Measurements from ENCODE around the gene TRMT44. TPM values are rescaled to one million over a fixed set of nuclear protein-coding genes. Genes with fewer than 3 reads are reported as not detected.

TRMT44 gene
- total and polyA plus RNA-seq, 2 donors (not counting 1 experiment from before 2014, with no cell fraction given): 13.3 to 37.4 TPM

- Mint-ChIP-seq H3K27me3 (no peaks in the 10 kb centered on the region), H3K9me3 (ENCODE audit: insufficient read depth) (no peaks in the 10 kb centered on the region), H3K27ac (no peak overlapping the region), H3K4me1 (peaks cover 2% of the 10 kb centered on the region), H3K4me3 (no peak overlapping the region)
- no peak for ATAC-seq (ENCODE audit: low read depth)
- Histone ChIP-seq H3K4me2 (replicated peaks; ENCODE audit: low read depth, low read length, poor library complexity, severe bottlenecking) (no peak overlapping the region), H4K20me1 (ENCODE audit: control insufficient read depth, insufficient read depth, low read length, poor library complexity, severe bottlenecking) (no peaks in the 10 kb centered on the region), H2AFZ (ENCODE audit: insufficient read depth, low read depth, low read length, poor library complexity, severe bottlenecking) (no peak overlapping the region), H3K9ac (ENCODE audit: low read length) (no peak overlapping the region), H3K4me1 (ENCODE audit: control insufficient read depth in 2 of 2, insufficient read depth in 2 of 2, low read length in 2 of 2) (no peaks in the 10 kb centered on the region), H3K4me3 (ENCODE audit: control extremely low read depth in 1 of 5, extremely low read depth in 1 of 5, insufficient read depth in 1 of 5, low read depth in 2 of 5, low read length in 4 of 5) (no peak overlapping the region), H3K79me2 (ENCODE audit: control insufficient read depth, insufficient read depth, low read length) (no peaks in the 10 kb centered on the region), H3K27me3 (replicated peaks in 1 of 4; ENCODE audit: control extremely low read depth in 1 of 4, control insufficient read depth in 3 of 4, insufficient read depth in 4 of 4, low read length in 3 of 4) (no peaks in the 10 kb centered on the region), H3K27ac (ENCODE audit: low read length in 2 of 2) (no peak overlapping the region), H3K9me3 (ENCODE audit: control extremely low read depth in 1 of 3, control insufficient read depth in 2 of 3, insufficient read depth in 1 of 3, low read length in 2 of 3) (no peaks in the 10 kb centered on the region), H3K36me3 (replicated peaks in 1 of 2; ENCODE audit: control extremely low read depth in 1 of 2, control insufficient read depth in 1 of 2, extremely low read depth in 1 of 2, insufficient read depth in 2 of 2, low read length in 1 of 2) (peaks cover 0 to 25% of the 10 kb centered on the region in 2 experiments)
- ChIA-PET POLR2A (no interaction called here), CTCF (no interaction called here)
- WGBS (ENCODE audit: insufficient coverage): 89% methylated on average over 5 of the region's 7 CpGs
- intact Hi-C loops (cut with micrococcal nuclease): no loop called here
- no peak for DNase-seq
- TF ChIP-seq EZH2 (IDR thresholded peaks at IDR 0.05; ENCODE audit: borderline replicate concordance, insufficient read depth, low read depth, low read length, poor library complexity, severe bottlenecking): no peak
Measured at GRCh38 chr4:8472689-8473197, 32.2 kb downstream of the TRMT44 start.

DNA sequence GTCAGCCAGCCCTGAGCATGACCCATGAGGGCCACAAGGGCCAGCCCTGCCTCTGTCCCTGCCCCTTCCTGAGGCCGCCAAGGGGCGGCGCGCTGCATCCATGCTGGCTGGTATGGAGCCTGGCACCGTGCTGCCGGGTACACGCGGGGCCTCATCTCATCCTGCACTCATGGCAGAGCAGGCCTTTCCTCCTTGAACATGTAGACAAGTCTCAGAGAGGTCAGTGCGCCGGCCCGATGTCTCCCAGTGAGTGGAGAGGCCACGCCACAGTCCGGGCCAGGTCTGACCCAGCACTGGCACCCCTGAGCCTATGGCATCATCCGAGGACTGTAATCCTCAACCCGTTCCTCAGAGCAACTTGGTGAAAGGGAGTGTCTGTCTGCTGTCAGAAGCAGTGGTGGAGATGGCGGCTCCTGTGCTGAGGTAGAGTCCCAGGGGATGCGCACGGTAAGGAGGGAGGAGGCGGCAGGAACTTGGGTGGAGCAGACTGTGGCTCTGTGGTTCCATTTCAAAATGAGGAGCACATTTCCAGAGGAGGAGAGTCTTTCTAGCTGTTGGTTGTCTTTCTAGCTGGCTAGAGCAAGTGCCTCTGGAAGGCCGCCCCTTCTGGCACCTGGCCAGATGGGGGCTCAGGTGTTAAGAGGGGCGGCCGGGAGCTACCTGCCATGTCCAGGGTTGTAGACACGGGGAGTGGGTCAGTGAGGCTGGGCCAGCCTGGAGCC lies 32.8 kb downstream of the TRMT44 start:
- no peak overlapping the region for H3K9ac ChIP-seq (ENCODE audit: low read length)
- no peak overlapping the region for H3K4me3 ChIP-seq (ENCODE audit: control extremely low read depth in 1 of 5, extremely low read depth in 1 of 5, insufficient read depth in 1 of 5, low read depth in 2 of 5, low read length in 4 of 5)
- Mint-ChIP-seq H3K27me3 (no peaks in the 10 kb centered on the region), H3K27ac (no peak overlapping the region), H3K9me3 (ENCODE audit: insufficient read depth) (no peaks in the 10 kb centered on the region), H3K4me1 (peaks cover 2% of the 10 kb centered on the region), H3K4me3 (no peak overlapping the region)
- ATAC-seq (ENCODE audit: low read depth): no peak
- intact Hi-C loops (cut with micrococcal nuclease): no loop called here
- no peaks in the 10 kb centered on the region for H3K27me3 ChIP-seq (replicated peaks in 1 of 4; ENCODE audit: control extremely low read depth in 1 of 4, control insufficient read depth in 3 of 4, insufficient read depth in 4 of 4, low read length in 3 of 4)
- no peaks in the 10 kb centered on the region for H3K4me1 ChIP-seq (ENCODE audit: control insufficient read depth in 2 of 2, insufficient read depth in 2 of 2, low read length in 2 of 2)
- CTCF ChIA-PET: no interaction called here
- H4K20me1 ChIP-seq (ENCODE audit: control insufficient read depth, insufficient read depth, low read length, poor library complexity, severe bottlenecking): no peaks in the 10 kb centered on the region
- H3K27ac ChIP-seq (ENCODE audit: low read length in 2 of 2): no peak overlapping the region
- DNase-seq: no peak
- peaks cover 0 to 25% of the 10 kb centered on the region in 2 experiments for H3K36me3 ChIP-seq (replicated peaks in 1 of 2; ENCODE audit: control extremely low read depth in 1 of 2, control insufficient read depth in 1 of 2, extremely low read depth in 1 of 2, insufficient read depth in 2 of 2, low read length in 1 of 2)
- H3K9me3 ChIP-seq (ENCODE audit: control extremely low read depth in 1 of 3, control insufficient read depth in 2 of 3, insufficient read depth in 1 of 3, low read length in 2 of 3): no peaks in the 10 kb centered on the region
- no peak overlapping the region for H2AFZ ChIP-seq (ENCODE audit: insufficient read depth, low read depth, low read length, poor library complexity, severe bottlenecking)
- WGBS (ENCODE audit: insufficient coverage): 96% methylated on average over 23 of the region's 23 CpGs
- no peak overlapping the region for H3K4me2 ChIP-seq (replicated peaks; ENCODE audit: low read depth, low read length, poor library complexity, severe bottlenecking)
- TF ChIP-seq EZH2 (IDR thresholded peaks at IDR 0.05; ENCODE audit: borderline replicate concordance, insufficient read depth, low read depth, low read length, poor library complexity, severe bottlenecking): no peak
- no peak for TF ChIP-seq CTCF (IDR thresholded peaks at IDR 0.05)
- POLR2A ChIA-PET: no interaction called here
- no peaks in the 10 kb centered on the region for H3K79me2 ChIP-seq (ENCODE audit: control insufficient read depth, insufficient read depth, low read length)
